Activated CD4-positive, alpha-beta memory T cell treated with anti-CD3 and anti-CD28 coated beads, Interleukin-2, amount 10 ng/mL, durations not matched to agents 7 days and 5 days (primary cell): ENCODE measurements around the gene DOCK11. TPM values are rescaled to one million over a fixed set of nuclear protein-coding genes. Genes with fewer than 3 reads are reported as not detected.

Source experiments
- CTCF ChIA-PET: fragments of 350-600 bp; sonication (Branson Sonifier 250); formaldehyde crosslinking; loops from one replicate; lab custom pipeline; 2021; ENCODE audit warnings: antibody characterized with exemption, inconsistent platforms; lab: Charles Lee
- POLR2A ChIA-PET: fragments of 350-600 bp; sonication (Branson Sonifier 250); formaldehyde crosslinking; loops from one replicate; lab custom pipeline; 2021; ENCODE audit warnings: antibody characterized with exemption; lab: Charles Lee
- DNase-seq: peaks from one replicate; pipeline ENCODE4 v3.0.0-alpha.2; 2020
- H3K27ac Mint-ChIP-seq: one replicate; pipeline ENCODE4 v1.8.0; 2021; ENCODE audit warnings: mild to moderate bottlenecking, mixed read lengths
- H3K27me3 Mint-ChIP-seq: one replicate; pipeline ENCODE4 v1.8.0; 2021; ENCODE audit warnings: mixed read lengths
- H3K36me3 Mint-ChIP-seq: one replicate; pipeline ENCODE4 v1.8.0; 2021; ENCODE audit warnings: low read depth, mixed read lengths
- H3K4me1 Mint-ChIP-seq: one replicate; pipeline ENCODE4 v1.8.0; 2021; ENCODE audit warnings: mixed read lengths
- H3K4me3 Mint-ChIP-seq: one replicate; pipeline ENCODE4 v1.8.0; 2021; ENCODE audit warnings: mild to moderate bottlenecking, mixed read lengths
- H3K9me3 Mint-ChIP-seq: one replicate; pipeline ENCODE4 v1.8.0; 2021; ENCODE audit warnings: mixed read lengths
- total RNA-seq, 2 experiments: library from RNA; stranded (reverse); gene quantifications; one replicate each; pipeline ENCODE4 v1.2.3, GENCODE V29; 2021

DOCK11 gene
- total RNA-seq, 2 experiments from 2014 or later: 79.0 to 82.9 TPM

DNA sequence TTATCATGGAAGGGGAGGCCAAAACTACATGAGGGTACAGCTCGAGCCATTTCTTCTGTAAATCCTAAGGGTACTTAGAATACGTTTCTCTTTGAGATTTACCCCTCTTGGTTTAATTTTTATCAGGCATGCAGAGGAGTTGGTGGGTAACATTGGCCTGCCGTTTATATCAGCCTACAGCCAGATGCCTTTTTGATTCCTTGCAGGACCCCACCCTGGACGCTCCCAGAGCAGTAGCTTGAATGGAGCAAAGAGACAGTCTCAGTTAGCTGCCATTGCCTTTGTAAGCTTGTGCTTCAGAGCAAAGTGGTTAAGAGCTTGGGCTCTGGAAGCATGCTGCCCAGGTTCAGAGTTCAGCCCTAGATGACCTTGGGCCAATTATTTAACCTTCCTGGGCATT lies 9.0 kb downstream of the DOCK11 start:
- Mint-ChIP-seq H3K27ac (no peak overlapping the region), H3K4me1 (peaks cover 37% of the 10 kb centered on the region), H3K36me3 (peaks cover 32% of the 10 kb centered on the region), H3K9me3 (no peaks in the 10 kb centered on the region), H3K27me3 (no peaks in the 10 kb centered on the region), H3K4me3 (no peak overlapping the region)
- ChIA-PET CTCF (no interaction called here), POLR2A (interaction anchor here (1.3 to 11.5 kb wide), 2 partner anchors 9 to 29 kb away, joined by 3 to 389 read pairs; no protein-coding TSS in a partner anchor)
- no peak for DNase-seq

GRCh38 chrX:118506805-118507480 lies 11.3 kb downstream of the DOCK11 start:
- Mint-ChIP-seq H3K4me1 (peaks cover 31% of the 10 kb centered on the region), H3K36me3 (peaks cover 51% of the 10 kb centered on the region), H3K4me3 (no peak overlapping the region), H3K27me3 (no peaks in the 10 kb centered on the region), H3K9me3 (no peaks in the 10 kb centered on the region), H3K27ac (no peak overlapping the region)
- ChIA-PET POLR2A (interaction anchor here (1.2 to 1.8 kb wide), 2 partner anchors 9 to 11 kb away, joined by 4 read pairs; partner anchors contain the start of gene DOCK11), CTCF (no interaction called here)
- DNase-seq: no peak

DNA sequence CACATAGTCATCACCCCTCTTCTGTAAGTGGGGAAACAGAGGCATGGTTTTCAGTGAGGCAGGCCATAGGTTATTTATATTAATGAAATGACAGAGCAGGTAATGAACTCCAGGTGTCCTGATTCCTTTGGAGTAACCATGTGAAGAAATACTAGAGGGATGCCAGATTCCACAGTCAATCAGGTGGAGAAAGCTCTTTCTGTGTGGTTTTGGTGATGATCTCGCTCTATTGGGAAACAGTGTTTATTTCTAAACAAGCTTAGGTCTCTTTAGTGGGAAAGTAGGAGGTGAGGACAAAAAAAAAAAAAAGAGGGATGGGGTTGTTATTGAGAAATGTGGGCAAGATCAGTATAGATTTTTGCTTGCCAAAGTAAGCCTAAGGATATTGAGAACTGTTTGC lies 12.2 kb downstream of the DOCK11 start:
- ChIA-PET CTCF (no interaction called here), POLR2A (no interaction called here)
- Mint-ChIP-seq H3K27ac (no peak overlapping the region), H3K36me3 (peaks cover 47% of the 10 kb centered on the region), H3K4me3 (no peak overlapping the region), H3K27me3 (no peaks in the 10 kb centered on the region), H3K9me3 (no peaks in the 10 kb centered on the region), H3K4me1 (peaks cover 24% of the 10 kb centered on the region)
- no peak for DNase-seq

GRCh38 chrX:118508221-118508620 lies 12.6 kb downstream of the DOCK11 start:
- ChIA-PET CTCF (no interaction called here), POLR2A (no interaction called here)
- Mint-ChIP-seq H3K27ac (no peak overlapping the region), H3K27me3 (no peaks in the 10 kb centered on the region), H3K4me1 (peaks cover 24% of the 10 kb centered on the region), H3K36me3 (peaks cover 50% of the 10 kb centered on the region), H3K9me3 (no peaks in the 10 kb centered on the region), H3K4me3 (no peak overlapping the region)
- no peak for DNase-seq

GRCh38 chrX:118508635-118509034 lies 13.0 kb downstream of the DOCK11 start:
- H3K27ac Mint-ChIP-seq: no peak overlapping the region
- CTCF ChIA-PET: no interaction called here
- no peak overlapping the region for H3K4me3 Mint-ChIP-seq
- no peaks in the 10 kb centered on the region for H3K9me3 Mint-ChIP-seq
- H3K36me3 Mint-ChIP-seq: peaks cover 49% of the 10 kb centered on the region
- H3K27me3 Mint-ChIP-seq: no peaks in the 10 kb centered on the region
- peaks cover 24% of the 10 kb centered on the region for H3K4me1 Mint-ChIP-seq
- POLR2A ChIA-PET: no interaction called here
- no peak for DNase-seq

DNA sequence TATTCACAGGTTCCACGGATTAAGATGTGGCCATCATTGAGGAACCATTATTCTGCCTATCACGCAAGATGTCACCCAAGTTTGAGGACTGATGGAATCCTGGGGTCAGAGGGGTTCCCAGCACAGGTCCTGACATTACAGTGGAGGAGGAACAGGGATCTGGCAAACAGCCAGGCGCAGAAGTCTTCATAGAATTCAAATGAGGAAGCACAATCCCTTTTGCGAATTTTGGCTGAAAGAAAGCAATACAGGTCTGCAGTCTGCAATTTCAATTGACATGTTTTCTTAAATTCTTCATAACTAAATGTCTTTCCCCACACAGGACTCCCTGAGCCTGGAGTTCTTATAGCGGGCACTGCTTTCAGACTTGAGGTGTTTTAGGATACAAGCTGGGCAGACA lies 14.5 kb downstream of the DOCK11 start:
- ChIA-PET CTCF (no interaction called here), POLR2A (no interaction called here)
- H3K27me3 Mint-ChIP-seq: no peaks in the 10 kb centered on the region
- no peak overlapping the region for H3K4me3 Mint-ChIP-seq
- H3K27ac Mint-ChIP-seq: no peak overlapping the region
- peaks cover 29% of the 10 kb centered on the region for H3K4me1 Mint-ChIP-seq
- no peaks in the 10 kb centered on the region for H3K9me3 Mint-ChIP-seq
- H3K36me3 Mint-ChIP-seq: peaks cover 57% of the 10 kb centered on the region
- no peak for DNase-seq

DNA sequence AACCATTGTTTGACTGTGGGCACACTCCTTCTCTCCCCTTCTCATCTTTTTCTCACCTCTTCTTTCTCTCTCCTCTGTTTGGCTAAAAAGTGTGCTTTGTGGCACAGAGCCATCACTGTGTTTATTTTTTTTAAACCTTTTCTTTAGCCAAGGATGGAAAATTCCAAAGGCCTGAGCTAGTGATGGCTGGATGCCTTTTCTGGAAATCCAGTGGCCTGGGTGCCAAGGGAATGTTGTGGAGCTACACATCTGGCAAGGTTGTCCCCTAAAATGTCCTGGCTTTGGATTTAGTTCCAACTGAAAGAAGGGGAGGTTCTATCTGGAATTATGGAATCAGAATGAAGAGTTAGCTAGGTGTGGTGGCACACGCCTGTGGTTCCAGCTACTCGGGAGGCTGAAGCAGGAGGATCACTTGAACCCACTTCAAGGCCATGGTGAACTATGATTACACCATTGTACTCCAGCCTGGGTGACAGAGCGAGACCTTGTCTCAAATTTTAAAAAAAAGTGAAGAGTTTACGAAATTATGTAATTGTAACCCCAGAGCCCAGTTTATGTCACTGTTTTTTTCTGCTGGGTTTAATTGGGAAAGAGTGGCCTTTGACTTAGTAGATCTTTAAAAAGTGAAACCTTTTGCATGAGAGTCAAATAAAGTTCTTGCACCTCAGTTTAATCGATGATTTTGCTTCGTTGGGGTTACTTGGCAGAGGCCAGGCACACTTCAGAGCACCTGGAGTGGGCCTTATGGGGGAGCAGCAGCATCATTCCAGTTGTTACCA lies 17.7 kb downstream of the DOCK11 start:
- POLR2A ChIA-PET: no interaction called here
- H3K27me3 Mint-ChIP-seq: no peaks in the 10 kb centered on the region
- peak overlapping the region; percentile 35 for H3K27ac Mint-ChIP-seq
- H3K4me1 Mint-ChIP-seq: peaks cover 29% of the 10 kb centered on the region
- no peak for DNase-seq
- H3K4me3 Mint-ChIP-seq: no peak overlapping the region
- peaks cover 52% of the 10 kb centered on the region for H3K36me3 Mint-ChIP-seq
- H3K9me3 Mint-ChIP-seq: no peaks in the 10 kb centered on the region
- CTCF ChIA-PET: no interaction called here

- H3K27me3 Mint-ChIP-seq: no peaks in the 10 kb centered on the region
- H3K4me1 Mint-ChIP-seq: peaks cover 65% of the 10 kb centered on the region
- DNase-seq: no peak
- H3K36me3 Mint-ChIP-seq: peaks cover 16% of the 10 kb centered on the region
- H3K9me3 Mint-ChIP-seq: no peaks in the 10 kb centered on the region
- POLR2A ChIA-PET: interaction anchor here (2.7 kb wide), 1 partner anchor 23 kb away, joined by 16 read pairs; the partner anchor contains the start of gene DOCK11
- no peak overlapping the region for H3K4me3 Mint-ChIP-seq
- no peak overlapping the region for H3K27ac Mint-ChIP-seq
- CTCF ChIA-PET: no interaction called here
These were observed 24.0 kb downstream of the DOCK11 start for GRCh38 chrX:118519411-118520215.

GRCh38 chrX:118520216-118521206 lies 24.9 kb downstream of the DOCK11 start:
- Mint-ChIP-seq H3K9me3 (no peaks in the 10 kb centered on the region), H3K36me3 (peaks cover 13% of the 10 kb centered on the region), H3K4me1 (peaks cover 67% of the 10 kb centered on the region), H3K27me3 (no peaks in the 10 kb centered on the region), H3K4me3 (no peak overlapping the region), H3K27ac (no peak overlapping the region)
- DNase-seq: no peak
- ChIA-PET CTCF (interaction anchor here (0.8 kb wide), 1 partner anchor 20 kb away, joined by 3 read pairs; no protein-coding TSS in a partner anchor), POLR2A (interaction anchor here (0.6 to 2.7 kb wide), 3 partner anchors 8 to 24 kb away, joined by 3 to 16 read pairs (median 3); partner anchors contain the start of gene DOCK11)

- Mint-ChIP-seq H3K9me3 (no peaks in the 10 kb centered on the region), H3K27me3 (no peaks in the 10 kb centered on the region), H3K36me3 (peaks cover 13% of the 10 kb centered on the region), H3K27ac (peak overlapping the region; percentile 63), H3K4me3 (no peak overlapping the region), H3K4me1 (peaks cover 75% of the 10 kb centered on the region)
- ChIA-PET CTCF (no interaction called here), POLR2A (interaction anchor here (1.3 to 3.0 kb wide), 3 partner anchors 20 to 25 kb away, joined by 3 to 69 read pairs (median 16); partner anchors contain the start of gene DOCK11)
- no peak for DNase-seq
These were observed 25.8 kb downstream of the DOCK11 start for GRCh38 chrX:118521435-118521834.

GRCh38 chrX:118522230-118522926 lies 26.8 kb downstream of the DOCK11 start:
- no peak for DNase-seq
- Mint-ChIP-seq H3K9me3 (no peaks in the 10 kb centered on the region), H3K4me1 (peaks cover 85% of the 10 kb centered on the region), H3K36me3 (peaks cover 13% of the 10 kb centered on the region), H3K4me3 (no peak overlapping the region), H3K27me3 (no peaks in the 10 kb centered on the region), H3K27ac (peak overlapping the region; percentile 93)
- POLR2A ChIA-PET: interaction anchor here (1.6 to 3.0 kb wide), 2 partner anchors 23 to 26 kb away, joined by 7 to 69 read pairs; partner anchors contain the start of gene DOCK11
- CTCF ChIA-PET: interaction anchor here (1.0 kb wide), 1 partner anchor 10 kb away, joined by 6 read pairs; no protein-coding TSS in a partner anchor
